PC-9 (cell line): ENCODE measurements around the gene SPACA1.

Source experiments
- EZH2 ChIP-seq: fragments of 200-600 bp; sonication (generic); IDR thresholded peaks from 2 replicates; pipeline ENCODE4 v1.8.0; 2017; ENCODE audit warnings: antibody characterized with exemption, low read depth
- TF ChIP-seq, protein P1 (sequence below): fragments of 200-600 bp; sonication (generic); conservative IDR thresholded peaks from 2 replicates; pipeline ENCODE4 v1.6.1; 2017; ENCODE audit warnings: mixed run types, antibody characterized with exemption, mild to moderate bottlenecking, moderate library complexity

- no peak for TF ChIP-seq EZH2
- TF ChIP-seq, protein P1, sequence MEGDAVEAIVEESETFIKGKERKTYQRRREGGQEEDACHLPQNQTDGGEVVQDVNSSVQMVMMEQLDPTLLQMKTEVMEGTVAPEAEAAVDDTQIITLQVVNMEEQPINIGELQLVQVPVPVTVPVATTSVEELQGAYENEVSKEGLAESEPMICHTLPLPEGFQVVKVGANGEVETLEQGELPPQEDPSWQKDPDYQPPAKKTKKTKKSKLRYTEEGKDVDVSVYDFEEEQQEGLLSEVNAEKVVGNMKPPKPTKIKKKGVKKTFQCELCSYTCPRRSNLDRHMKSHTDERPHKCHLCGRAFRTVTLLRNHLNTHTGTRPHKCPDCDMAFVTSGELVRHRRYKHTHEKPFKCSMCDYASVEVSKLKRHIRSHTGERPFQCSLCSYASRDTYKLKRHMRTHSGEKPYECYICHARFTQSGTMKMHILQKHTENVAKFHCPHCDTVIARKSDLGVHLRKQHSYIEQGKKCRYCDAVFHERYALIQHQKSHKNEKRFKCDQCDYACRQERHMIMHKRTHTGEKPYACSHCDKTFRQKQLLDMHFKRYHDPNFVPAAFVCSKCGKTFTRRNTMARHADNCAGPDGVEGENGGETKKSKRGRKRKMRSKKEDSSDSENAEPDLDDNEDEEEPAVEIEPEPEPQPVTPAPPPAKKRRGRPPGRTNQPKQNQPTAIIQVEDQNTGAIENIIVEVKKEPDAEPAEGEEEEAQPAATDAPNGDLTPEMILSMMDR: no peak
Measured at GRCh38 chr6:88116276-88116675, 68.6 kb downstream of the SPACA1 start.
